Measurements from ENCODE around the gene LILRA5. TPM values are rescaled to one million over a fixed set of nuclear protein-coding genes. Genes with fewer than 3 reads are reported as not detected.
A peak's percentile ranks its signal among the peaks of the same experiment; 100 is the strongest.
"Not testable (repeated sequence)": the region's sequence is repeated elsewhere in the genome, so short reads cannot be mapped to it uniquely, and the experiment has no call there.

LILRA5 gene
- total RNA-seq, 1 experiment from 2014 or later, result not detected

DNA sequence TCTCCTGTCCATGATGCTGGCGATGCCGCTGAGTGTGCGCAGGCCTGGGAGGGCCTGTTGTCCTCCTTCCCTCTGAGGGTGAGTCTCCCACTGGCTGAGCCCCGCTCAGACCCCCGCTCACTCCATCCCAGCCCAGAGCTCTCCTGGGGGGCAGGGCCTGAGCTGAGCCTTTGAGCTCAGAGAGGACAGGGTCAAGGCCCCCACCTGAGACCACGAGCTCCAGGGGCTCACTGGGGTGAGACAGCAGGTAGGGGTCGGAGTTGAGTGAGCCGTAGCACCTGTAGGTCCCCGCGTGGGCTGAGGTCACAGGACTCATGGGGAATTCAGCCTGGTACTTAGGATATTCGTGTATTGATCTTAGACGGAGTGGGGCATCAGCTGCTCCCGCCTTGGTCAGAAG lies 34.9 kb downstream of the LILRA5 start:
- CTCF ChIA-PET, result interaction anchor here (1.8 kb wide), 1 partner anchor 12 kb away, joined by 9 read pairs; no protein-coding TSS in a partner anchor

GRCh38 chr19:54277111-54277615 lies 35.8 kb downstream of the LILRA5 start:
- H3K4me1 Mint-ChIP-seq; DNase-seq (ENCODE audit: low spot score); H3K4me3 Mint-ChIP-seq; H3K27ac Mint-ChIP-seq; H3K36me3 Mint-ChIP-seq; H3K9me3 Mint-ChIP-seq; ATAC-seq; POLR2A ChIA-PET: not testable (repeated sequence)
- peaks cover 15% of the 10 kb centered on the region for H3K27me3 Mint-ChIP-seq (ENCODE audit: low read depth)
- CTCF ChIA-PET, result interaction anchor here (1.8 kb wide), 1 partner anchor 11 kb away, joined by 9 read pairs; no protein-coding TSS in a partner anchor

More for the DNA sequence above, 34.9 kb downstream of the LILRA5 start:
- H3K36me3 Mint-ChIP-seq; DNase-seq (ENCODE audit: low spot score); H3K4me3 Mint-ChIP-seq; H3K27ac Mint-ChIP-seq; H3K9me3 Mint-ChIP-seq; H3K4me1 Mint-ChIP-seq; ATAC-seq: not testable (repeated sequence)
- peaks cover 14% of the 10 kb centered on the region for H3K27me3 Mint-ChIP-seq (ENCODE audit: low read depth)
- POLR2A ChIA-PET, result interaction anchor here (1.0 kb wide), 1 partner anchor 89 kb away, joined by 3 read pairs; the partner anchor contains the start of gene MBOAT7

DNA sequence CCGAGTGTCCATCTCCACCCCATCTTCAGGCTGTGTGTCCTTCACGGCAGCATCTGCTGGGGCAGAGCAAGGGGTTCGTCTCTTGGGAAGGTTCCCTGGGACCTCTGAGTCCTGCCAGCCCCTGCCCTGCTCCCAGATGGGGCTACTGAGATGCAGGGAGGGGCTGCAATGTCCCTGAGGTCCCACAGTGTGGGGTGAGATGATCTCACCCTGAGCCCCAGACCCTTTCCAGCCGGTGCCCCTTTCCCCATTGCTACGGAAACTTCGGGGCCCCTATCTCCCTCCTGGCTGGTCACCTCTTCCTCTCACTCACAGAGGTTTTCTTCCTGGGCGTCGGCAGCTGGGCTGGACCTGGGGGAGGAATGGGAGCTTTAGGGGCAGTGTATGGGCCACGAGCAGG lies 37.0 kb downstream of the LILRA5 start:
- H3K27ac Mint-ChIP-seq, result no peak overlapping the region
- CTCF ChIA-PET, result no interaction called here
- no peak for ATAC-seq

DNA sequence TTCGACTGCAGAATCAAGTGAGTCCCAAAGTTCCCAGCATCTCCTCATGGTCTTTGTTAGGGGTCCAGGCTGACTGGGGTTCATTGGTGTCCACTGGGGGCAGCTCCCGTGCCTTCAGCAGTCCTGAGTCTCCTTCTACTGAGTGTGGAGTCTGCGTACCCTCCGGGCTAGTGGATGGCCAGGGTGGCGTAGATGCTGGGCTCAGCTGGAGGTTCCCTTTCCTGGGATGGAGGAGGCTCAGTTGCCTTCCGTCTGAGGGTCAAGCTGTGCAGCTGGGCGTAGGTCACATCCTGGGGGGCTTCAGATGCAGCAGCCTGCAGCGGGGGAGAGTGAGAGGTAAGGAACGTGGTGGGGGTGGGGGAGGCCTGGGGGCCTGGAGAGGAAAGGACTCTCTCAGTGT lies 38.5 kb downstream of the LILRA5 start:
- H3K27ac Mint-ChIP-seq; H3K36me3 Mint-ChIP-seq; H3K4me3 Mint-ChIP-seq; H3K4me1 Mint-ChIP-seq; H3K9me3 Mint-ChIP-seq; POLR2A ChIA-PET; DNase-seq (ENCODE audit: low spot score): not testable (repeated sequence)
- H3K27me3 Mint-ChIP-seq (ENCODE audit: low read depth), result peaks cover 24% of the 10 kb centered on the region
- ATAC-seq, result peak; percentile 43; the same call in 1 of the 2 replicates
- CTCF ChIA-PET, result interaction anchor here (1.1 kb wide), 1 partner anchor 8 kb away, joined by 5 read pairs; no protein-coding TSS in a partner anchor

More for the DNA sequence above, 37.0 kb downstream of the LILRA5 start:
- H3K9me3 Mint-ChIP-seq, result no peaks in the 10 kb centered on the region
- peaks cover 22% of the 10 kb centered on the region for H3K27me3 Mint-ChIP-seq (ENCODE audit: low read depth)
- H3K4me3 Mint-ChIP-seq, result no peak overlapping the region
- H3K36me3 Mint-ChIP-seq, result no peaks in the 10 kb centered on the region
- POLR2A ChIA-PET, result no interaction called here
- TF ChIP-seq, protein P1, sequence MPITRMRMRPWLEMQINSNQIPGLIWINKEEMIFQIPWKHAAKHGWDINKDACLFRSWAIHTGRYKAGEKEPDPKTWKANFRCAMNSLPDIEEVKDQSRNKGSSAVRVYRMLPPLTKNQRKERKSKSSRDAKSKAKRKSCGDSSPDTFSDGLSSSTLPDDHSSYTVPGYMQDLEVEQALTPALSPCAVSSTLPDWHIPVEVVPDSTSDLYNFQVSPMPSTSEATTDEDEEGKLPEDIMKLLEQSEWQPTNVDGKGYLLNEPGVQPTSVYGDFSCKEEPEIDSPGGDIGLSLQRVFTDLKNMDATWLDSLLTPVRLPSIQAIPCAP (CRISPR knock-in tag; IDR thresholded peaks at IDR 0.05), result no peak
- TF ChIP-seq OVOL2 (CRISPR knock-in tag; IDR thresholded peaks at IDR 0.05; ENCODE audit: borderline replicate concordance) (no peak), HMGA2 (CRISPR knock-in tag; IDR thresholded peaks at IDR 0.05) (no peak), FOXK1 (CRISPR knock-in tag; IDR thresholded peaks at IDR 0.05) (no peak), JAZF1 (CRISPR knock-in tag; IDR thresholded peaks at IDR 0.05) (no peak), ETV6 (CRISPR knock-in tag; IDR thresholded peaks at IDR 0.05) (no peak), ZNF396 (CRISPR knock-in tag; IDR thresholded peaks at IDR 0.05; ENCODE audit: borderline replicate concordance) (no peak), NR1H2 (CRISPR knock-in tag; IDR thresholded peaks at IDR 0.05) (no peak), CREM (CRISPR knock-in tag; IDR thresholded peaks at IDR 0.05) (no peak), ZNF138 (CRISPR knock-in tag; conservative IDR thresholded peaks at IDR 0.05) (no peak)
- no peaks in the 10 kb centered on the region; the same call in 1 of the 2 replicates for H3K4me1 Mint-ChIP-seq
- DNase-seq (ENCODE audit: low spot score), result no peak

GRCh38 chr19:54273821-54274220 lies 39.1 kb downstream of the LILRA5 start:
- H3K27me3 Mint-ChIP-seq (ENCODE audit: low read depth), result peaks cover 24% of the 10 kb centered on the region
- no peaks in the 10 kb centered on the region for H3K9me3 Mint-ChIP-seq
- DNase-seq (ENCODE audit: low spot score) (no peak), ATAC-seq (no peak)
- ChIA-PET CTCF (interaction anchor here (1.1 kb wide), 1 partner anchor 8 kb away, joined by 5 read pairs; no protein-coding TSS in a partner anchor), POLR2A (no interaction called here)
- no peaks in the 10 kb centered on the region; the same call in 1 of the 2 replicates for H3K4me1 Mint-ChIP-seq
- no peaks in the 10 kb centered on the region for H3K36me3 Mint-ChIP-seq
- H3K27ac Mint-ChIP-seq, result no peak overlapping the region
- H3K4me3 Mint-ChIP-seq, result no peak overlapping the region
- TF ChIP-seq, protein P2, sequence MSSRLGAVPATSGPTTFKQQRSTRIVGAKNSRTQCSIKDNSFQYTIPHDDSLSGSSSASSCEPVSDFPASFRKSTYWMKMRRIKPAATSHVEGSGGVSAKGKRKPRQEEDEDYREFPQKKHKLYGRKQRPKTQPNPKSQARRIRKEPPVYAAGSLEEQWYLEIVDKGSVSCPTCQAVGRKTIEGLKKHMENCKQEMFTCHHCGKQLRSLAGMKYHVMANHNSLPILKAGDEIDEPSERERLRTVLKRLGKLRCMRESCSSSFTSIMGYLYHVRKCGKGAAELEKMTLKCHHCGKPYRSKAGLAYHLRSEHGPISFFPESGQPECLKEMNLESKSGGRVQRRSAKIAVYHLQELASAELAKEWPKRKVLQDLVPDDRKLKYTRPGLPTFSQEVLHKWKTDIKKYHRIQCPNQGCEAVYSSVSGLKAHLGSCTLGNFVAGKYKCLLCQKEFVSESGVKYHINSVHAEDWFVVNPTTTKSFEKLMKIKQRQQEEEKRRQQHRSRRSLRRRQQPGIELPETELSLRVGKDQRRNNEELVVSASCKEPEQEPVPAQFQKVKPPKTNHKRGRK (CRISPR knock-in tag; IDR thresholded peaks at IDR 0.05; ENCODE audit: borderline replicate concordance), result no peak
- TF ChIP-seq RELA (CRISPR knock-in tag; IDR thresholded peaks at IDR 0.05; ENCODE audit: borderline replicate concordance), result no peak
- TF ChIP-seq FOXJ3 (CRISPR knock-in tag; IDR thresholded peaks at IDR 0.05; ENCODE audit: borderline replicate concordance), result no peak
- TF ChIP-seq, protein P3, sequence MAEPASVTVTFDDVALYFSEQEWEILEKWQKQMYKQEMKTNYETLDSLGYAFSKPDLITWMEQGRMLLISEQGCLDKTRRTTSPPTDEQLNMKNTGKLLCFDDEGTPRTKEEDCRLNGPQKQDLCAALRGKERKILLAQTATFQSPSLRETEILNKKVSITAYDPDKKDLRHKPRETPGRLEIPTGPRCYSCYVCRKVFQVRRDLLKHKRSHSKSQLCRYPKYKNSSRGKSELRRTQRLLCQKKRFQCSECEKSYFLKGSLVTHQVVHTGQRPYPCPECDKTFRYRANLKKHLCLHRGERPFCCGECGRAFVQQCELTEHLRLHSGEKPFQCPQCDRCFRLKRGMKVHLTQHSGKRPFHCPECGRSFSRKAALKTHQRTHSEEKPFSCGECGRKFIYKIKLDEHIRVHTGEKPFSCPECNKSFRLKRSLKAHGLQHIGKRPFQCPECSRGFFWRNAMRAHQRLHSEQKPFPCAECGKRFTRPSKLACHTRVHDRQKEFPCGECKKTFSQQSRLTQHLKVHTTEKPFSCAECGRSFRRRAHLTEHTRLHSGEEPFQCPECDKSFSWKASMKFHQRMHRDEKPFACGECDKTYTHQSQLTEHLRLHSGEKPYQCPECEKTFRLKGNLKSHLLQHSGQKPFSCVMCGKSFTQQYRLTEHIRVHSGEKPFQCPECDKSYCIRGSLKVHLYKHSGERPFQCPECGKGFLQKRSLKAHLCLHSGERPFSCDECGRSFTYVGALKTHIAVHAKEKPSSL (CRISPR knock-in tag; conservative IDR thresholded peaks at IDR 0.05), result no peak
- TF ChIP-seq NR1H2 (CRISPR knock-in tag; IDR thresholded peaks at IDR 0.05), result no peak
- no peak for TF ChIP-seq JAZF1 (CRISPR knock-in tag; IDR thresholded peaks at IDR 0.05)
- TF ChIP-seq, protein P4, sequence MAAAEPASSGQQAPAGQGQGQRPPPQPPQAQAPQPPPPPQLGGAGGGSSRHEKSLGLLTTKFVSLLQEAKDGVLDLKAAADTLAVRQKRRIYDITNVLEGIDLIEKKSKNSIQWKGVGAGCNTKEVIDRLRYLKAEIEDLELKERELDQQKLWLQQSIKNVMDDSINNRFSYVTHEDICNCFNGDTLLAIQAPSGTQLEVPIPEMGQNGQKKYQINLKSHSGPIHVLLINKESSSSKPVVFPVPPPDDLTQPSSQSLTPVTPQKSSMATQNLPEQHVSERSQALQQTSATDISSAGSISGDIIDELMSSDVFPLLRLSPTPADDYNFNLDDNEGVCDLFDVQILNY (CRISPR knock-in tag; IDR thresholded peaks at IDR 0.05), result no peak
- TF ChIP-seq, protein P5, sequence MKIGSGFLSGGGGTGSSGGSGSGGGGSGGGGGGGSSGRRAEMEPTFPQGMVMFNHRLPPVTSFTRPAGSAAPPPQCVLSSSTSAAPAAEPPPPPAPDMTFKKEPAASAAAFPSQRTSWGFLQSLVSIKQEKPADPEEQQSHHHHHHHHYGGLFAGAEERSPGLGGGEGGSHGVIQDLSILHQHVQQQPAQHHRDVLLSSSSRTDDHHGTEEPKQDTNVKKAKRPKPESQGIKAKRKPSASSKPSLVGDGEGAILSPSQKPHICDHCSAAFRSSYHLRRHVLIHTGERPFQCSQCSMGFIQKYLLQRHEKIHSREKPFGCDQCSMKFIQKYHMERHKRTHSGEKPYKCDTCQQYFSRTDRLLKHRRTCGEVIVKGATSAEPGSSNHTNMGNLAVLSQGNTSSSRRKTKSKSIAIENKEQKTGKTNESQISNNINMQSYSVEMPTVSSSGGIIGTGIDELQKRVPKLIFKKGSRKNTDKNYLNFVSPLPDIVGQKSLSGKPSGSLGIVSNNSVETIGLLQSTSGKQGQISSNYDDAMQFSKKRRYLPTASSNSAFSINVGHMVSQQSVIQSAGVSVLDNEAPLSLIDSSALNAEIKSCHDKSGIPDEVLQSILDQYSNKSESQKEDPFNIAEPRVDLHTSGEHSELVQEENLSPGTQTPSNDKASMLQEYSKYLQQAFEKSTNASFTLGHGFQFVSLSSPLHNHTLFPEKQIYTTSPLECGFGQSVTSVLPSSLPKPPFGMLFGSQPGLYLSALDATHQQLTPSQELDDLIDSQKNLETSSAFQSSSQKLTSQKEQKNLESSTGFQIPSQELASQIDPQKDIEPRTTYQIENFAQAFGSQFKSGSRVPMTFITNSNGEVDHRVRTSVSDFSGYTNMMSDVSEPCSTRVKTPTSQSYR (CRISPR knock-in tag; IDR thresholded peaks at IDR 0.05), result no peak
- no peak for TF ChIP-seq ZMAT4 (CRISPR knock-in tag; IDR thresholded peaks at IDR 0.05)

All from WTC11 (cell line).